Head of caudate nucleus (tissue), 42 donors: ENCODE data around the gene TSPAN14.
"Not testable (repeated sequence)": the region's sequence is repeated elsewhere in the genome, so short reads cannot be mapped to it uniquely, and the experiment has no call there.

Experiments used
- DNase-seq, 42 donors: peaks; one replicate each; pipeline versions ENCODE4 v3.0.0 to v3.0.0-alpha.2; 2020 to 2021; ENCODE audit warnings: mixed read lengths in 7 of 42
- intact Hi-C: fragments of 100-400 bp; cut with DNase I; formaldehyde crosslinking; loops from one replicate; pipeline ENCODE4 v1.15.0; 2022

The TSPAN14 gene

GRCh38 chr10:80543319-80543672 is 89.2 kb downstream of the TSPAN14 start:
- intact Hi-C loops, DNase-seq: not testable (repeated sequence)

DNA sequence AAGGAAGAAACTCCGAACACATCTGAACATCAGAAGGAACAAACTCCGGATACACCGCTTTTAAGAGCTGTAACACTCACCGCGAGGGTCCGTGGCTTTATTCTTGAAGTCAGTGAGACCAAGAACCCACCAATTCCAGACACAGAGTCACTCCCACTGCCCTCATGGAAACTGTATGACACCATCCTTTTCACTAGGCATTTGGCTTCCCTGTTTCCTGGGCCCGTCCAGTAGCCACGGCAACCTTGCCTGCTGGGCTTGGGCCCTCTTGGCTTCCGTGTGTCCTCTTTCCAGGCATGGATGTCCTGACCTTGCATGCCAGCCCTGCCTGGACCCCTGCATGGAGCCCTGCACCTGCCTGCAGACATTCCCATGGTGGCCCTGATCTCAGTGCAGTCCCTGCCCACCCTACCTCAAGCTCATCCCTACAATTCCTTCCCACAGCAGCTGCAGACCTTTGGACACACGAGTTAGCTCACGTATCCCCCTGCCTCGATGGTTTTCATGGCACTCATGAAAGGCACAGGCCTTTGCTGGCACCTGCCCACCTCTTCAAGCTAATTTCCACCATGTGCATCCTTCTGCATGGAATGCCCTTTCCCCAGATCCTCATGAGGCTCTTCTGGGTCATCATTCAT is 90.3 kb downstream of the TSPAN14 start:
- no peak for DNase-seq
- intact Hi-C loops: no loop called here

GRCh38 chr10:80545258-80545881 is 91.3 kb downstream of the TSPAN14 start:
- intact Hi-C loops: no loop called here

GRCh38 chr10:80552151-80552646 is 98.1 kb downstream of the TSPAN14 start:
- intact Hi-C loops: no loop called here
- no peak for DNase-seq

More at GRCh38 chr10:80545258-80545881, 91.3 kb downstream of the TSPAN14 start:
- no peak for DNase-seq

GRCh38 chr10:80553436-80553835 is 99.3 kb downstream of the TSPAN14 start:
- intact Hi-C loops: no loop called here
- DNase-seq: peak in 1 of 42 donors; percentile 6

DNA sequence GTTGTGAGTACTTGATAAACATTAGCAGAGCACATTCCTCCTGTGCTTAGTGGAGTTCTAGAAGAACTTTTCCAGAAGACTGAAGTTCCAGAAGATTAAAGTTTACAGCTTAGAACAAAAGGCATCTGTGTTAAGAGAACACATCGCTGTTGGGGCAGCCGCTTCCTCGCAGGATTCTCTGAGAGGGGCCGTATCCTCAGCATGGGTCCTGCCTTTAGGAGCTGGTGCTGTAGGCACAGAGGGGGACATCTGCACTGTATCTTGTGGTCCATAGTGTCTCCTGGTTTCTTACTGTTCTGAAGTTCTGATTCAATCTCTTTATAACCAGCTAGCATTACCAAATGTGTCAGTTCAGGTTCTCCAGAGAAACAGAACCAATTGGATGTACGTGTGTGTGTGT is 99.9 kb downstream of the TSPAN14 start:
- peak in 1 of 42 donors; percentile 18 for DNase-seq
- intact Hi-C loops: no loop called here

DNA sequence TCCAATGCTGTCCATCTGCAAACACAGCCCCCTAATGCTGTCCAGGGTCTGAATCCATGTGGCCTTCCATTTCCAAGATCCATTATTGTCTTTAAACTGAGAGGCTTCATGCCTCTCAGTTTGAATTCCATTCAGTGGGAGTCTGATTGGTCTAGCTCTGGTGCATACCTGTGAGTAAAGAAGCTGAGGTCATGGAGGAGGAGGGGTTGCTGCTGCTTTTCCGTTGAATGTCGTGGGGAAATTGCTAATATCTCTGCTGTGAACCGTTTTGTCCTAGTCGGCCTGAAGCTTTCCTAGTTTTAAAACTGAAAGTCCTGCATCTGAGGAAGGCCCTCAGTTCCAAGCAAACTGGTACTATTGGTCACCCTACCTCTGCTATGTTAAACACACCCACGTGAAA is 101.3 kb downstream of the TSPAN14 start:
- intact Hi-C loops: no loop called here
- DNase-seq: peak in 1 of 42 donors; percentile 8

- no peak for DNase-seq
- intact Hi-C loops: no loop called here
Observed at GRCh38 chr10:80561950-80562349, 107.8 kb downstream of the TSPAN14 start.

DNA sequence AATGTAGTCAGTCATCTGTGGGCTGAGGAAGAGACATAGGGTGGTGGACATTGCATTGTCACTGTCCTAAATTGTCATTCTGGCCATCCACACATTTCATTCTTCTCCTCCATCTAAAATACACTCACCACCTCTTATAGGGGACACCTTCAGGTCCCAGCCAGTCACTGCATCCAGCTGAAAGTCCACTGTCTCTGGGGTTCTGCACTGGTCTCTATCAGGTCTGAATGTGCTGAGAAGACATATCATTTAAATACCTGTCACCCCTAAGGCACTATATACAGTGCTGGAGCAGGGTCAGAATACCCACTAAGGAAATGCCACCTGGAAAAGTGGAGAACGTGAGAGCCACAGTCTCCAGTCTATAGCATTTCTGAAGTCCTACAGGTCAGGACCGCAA is 113.2 kb downstream of the TSPAN14 start:
- peak in 1 of 42 donors; percentile 7 for DNase-seq
- intact Hi-C loops: no loop called here

DNA sequence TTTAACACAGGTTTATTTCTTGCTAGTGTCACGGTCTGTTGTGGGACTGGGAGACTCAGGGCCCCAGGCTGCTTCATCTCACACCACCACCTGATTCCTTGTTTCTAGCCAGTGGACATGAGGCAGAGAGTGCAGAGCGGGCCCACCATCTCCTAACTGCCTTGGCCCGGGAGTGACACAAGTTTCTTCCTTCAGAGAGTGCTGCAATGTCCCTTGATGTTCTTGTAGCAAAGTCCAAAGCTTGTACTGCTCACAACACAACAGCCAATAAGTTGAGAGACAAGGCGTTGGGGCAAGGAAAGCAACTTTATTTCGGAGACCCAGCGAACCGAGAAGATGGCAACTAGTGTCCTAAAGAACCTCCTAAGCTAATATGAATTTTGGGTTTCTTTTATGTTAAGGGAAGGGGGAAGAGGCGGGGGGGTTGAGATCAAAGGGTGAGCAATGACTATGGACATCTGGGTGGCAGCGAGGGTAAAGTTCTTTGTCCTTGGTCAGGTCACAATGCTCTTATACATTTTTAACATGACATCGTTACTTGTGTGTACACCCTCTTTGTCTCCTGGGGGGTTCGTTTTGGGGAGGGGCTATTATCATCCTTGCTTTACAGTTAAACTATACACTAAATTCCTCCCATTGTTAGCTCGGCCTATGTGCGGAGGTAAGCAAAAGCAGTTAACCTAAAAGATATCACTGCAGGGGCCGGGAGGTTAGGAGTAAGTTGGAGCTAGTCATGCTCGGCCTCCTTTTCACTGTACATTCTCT is 115.2 kb downstream of the TSPAN14 start:
- DNase-seq: peak in 1 of 42 donors; percentile 22
- intact Hi-C loops: no loop called here

- DNase-seq: peak in 1 of 42 donors; percentile 21
Observed at GRCh38 chr10:80571352-80571751, 117.2 kb downstream of the TSPAN14 start.

GRCh38 chr10:80579181-80579763 is 125.2 kb downstream of the TSPAN14 start:
- peak in 3 of 42 donors; percentile 6 to 42 (median 12) for DNase-seq
- intact Hi-C loops: no loop called here

More at GRCh38 chr10:80571352-80571751, 117.2 kb downstream of the TSPAN14 start:
- intact Hi-C loops: no loop called here

GRCh38 chr10:80579849-80580637 is 125.9 kb downstream of the TSPAN14 start:
- peak in 4 of 42 donors; percentile 2 to 37 (median 20) for DNase-seq
- intact Hi-C loops: no loop called here

DNA sequence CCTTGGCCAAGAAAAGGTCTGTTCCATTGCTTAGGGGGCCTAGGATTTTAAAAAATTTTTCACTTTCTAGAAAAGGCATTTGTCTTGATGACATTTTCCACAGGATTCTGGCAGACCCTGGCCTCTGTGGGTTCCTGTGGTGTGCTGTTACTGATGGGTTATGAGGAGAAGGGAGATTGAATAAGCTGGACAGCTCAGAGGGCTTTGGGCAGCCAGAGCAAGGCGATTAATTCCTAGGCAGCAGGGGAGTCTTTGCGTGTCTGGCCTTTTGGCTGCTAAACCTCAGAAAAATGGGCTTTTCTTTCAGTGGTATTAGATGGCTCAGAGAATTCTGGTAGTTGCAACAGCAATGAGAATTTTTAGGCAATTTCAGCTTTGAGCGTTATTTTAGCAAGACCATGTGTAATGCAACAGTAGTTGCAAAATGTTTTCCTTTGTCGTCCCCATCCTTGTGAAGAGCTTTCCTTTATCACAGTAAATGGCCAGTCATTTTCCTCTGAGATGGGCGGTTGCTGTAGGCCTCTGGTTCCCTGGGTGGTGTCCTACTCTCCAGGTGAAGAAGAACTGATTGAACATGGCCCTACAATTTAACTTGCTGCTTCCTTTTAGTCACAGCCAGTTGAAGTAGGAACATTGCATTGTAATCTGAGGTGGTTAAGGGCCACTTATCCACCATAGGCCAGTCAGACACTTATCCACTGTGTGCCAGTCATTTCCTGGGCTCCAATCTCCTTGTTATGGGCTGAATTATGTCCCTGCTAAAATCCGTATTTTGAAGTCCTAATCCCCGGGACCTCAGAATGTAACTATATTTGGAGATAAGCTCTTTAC is 126.7 kb downstream of the TSPAN14 start:
- intact Hi-C loops: no loop called here
- peak in 3 of 42 donors; percentile 12 to 27 (median 16) for DNase-seq

DNA sequence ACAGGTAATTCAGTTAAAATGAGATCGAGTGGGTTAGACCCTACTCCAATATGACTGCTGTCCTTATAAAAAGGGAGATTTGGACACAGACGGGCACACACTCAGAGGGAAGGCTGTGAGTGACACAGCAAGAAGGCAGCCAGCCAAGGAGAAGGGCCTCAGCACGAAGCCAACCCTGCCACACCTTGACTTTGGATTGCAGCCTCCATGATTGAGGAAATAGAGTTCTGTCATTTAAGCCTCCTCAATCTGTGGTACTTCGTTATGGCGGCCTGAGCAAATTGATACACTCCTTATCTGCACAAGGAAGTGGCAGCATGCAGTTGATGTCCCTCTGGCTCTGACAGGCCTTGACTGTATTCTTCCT is 127.3 kb downstream of the TSPAN14 start:
- intact Hi-C loops: no loop called here
- DNase-seq: peak in 2 of 42 donors; percentile 8 to 28

GRCh38 chr10:80582286-80582960 is 128.3 kb downstream of the TSPAN14 start:
- intact Hi-C loops: no loop called here
- peak in 3 of 42 donors; percentile 7 to 26 (median 8) for DNase-seq
